Dedifferentiated amniotic fluid mesenchymal stem cell (primary cell): ENCODE measurements around the gene FAM111B.
A peak's percentile ranks its signal among the peaks of the same experiment; 100 is the strongest.

Experiments
- DNase-seq: peaks from one replicate; pipeline ENCODE4 v3.0.0-alpha.2; 2016; ENCODE audit errors: extremely low spot score

FAM111B gene

DNA sequence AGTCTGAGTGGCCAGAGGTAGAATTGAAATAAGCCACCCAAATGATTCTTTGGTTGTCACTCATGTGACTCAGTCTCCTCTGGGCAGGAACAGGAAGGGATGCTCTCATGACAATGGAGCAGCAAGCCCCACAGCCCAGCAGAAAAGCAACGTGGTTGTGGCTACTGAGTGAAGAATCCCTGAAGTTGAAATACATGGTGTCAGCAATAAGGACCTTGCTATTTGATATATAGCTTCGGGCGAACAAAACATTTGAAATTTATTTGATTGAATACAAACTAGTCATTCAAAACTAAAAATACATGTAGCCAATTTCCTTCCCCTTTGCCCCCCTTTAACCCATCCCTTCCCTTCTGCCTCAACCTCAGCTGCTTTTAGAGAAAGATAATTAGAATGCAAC is 50.4 kb downstream of the FAM111B start:
- DNase-seq = no peak

DNA sequence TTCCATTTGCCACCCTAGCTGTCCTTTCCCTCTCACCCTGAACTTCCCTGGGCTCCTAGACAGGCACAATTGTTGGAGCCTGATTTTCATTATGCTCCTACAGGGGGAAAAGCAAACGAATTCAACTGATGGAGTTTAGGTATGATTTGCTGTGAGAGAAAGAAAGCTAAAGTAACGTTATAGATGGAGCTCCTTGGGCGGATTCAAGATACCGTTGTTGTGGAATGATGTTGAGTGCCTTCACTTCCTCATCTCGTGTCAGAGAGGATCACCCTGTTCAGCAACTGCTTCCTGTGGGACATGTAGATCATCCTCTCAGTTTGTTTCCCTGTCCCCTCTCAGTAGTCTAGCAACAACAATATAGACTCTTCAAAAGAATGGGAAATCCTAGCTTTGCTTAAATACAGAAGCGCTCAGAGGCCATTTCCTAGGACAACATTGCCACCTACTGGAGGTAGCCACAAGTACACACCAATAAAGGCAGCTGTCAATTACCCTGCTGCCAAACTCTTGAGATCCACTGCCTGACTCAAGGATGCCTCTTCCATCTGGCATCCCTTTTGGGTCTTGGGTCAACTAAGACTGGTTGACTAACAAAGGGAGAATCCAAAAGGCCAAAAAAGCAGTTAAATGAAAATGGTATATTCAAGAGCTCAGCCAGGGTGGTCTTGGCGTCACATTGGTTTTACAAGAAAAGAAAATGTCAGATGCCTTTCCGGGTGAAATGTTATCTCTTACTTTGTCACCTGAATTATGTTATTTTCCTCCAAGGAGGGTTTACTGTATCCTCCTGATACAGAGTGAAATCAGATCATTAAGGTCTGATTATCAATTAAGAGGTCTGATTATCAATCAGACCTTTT is 51.4 kb downstream of the FAM111B start:
- peak; percentile 82 for DNase-seq

- peak; percentile 7 for DNase-seq
These were observed 57.0 kb downstream of the FAM111B start for GRCh38 chr11:59164028-59164427.

GRCh38 chr11:59171508-59172322 is 64.7 kb downstream of the FAM111B start, which contains the start of gene DTX4:
Gene DTX4, plus strand, starts transcription at chr11:59172132. Its CDS starts 464 bp downstream, at chr11:59172596.
- peak; percentile 88 for DNase-seq

- DNase-seq = no peak
These were observed 65.5 kb downstream of the FAM111B start for GRCh38 chr11:59172345-59173079.

GRCh38 chr11:59173080-59173963 is 66.3 kb downstream of the FAM111B start:
- no peak for DNase-seq

DNA sequence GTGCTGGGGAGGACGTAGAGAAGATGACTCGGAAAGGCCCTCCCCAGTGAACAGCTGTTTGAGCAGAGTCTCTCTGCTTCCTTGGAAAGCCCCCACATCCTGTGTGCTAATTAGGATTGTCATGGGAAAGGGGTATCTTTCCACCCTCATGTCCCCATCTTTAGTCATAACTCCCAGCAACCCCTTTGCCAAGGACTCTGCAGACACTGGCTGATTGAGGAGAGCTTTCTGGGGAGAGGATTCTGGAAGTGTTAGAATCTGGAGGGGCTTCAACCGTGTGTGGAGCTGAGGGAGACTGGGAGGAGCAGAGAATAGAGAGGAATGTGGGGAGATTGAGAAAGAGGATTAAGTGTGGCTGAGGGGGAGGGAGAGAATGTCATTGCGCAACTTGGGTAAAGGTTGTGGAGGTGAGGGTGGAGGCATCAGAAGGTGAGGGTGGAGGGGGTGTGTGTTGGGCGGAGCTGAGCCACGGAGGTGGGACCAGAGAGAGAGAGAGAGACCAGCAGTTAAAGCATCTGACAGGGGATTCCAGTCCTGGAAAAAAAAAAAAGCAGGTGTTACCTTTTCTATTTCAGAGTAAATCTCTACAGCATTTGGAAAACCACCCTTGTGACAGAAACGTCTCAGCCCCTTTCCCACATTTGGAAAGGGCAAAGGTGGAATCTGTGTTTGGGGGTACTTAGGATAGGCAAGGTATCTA is 67.1 kb downstream of the FAM111B start:
- no peak for DNase-seq

- DNase-seq = peak; percentile 32
These were observed 67.6 kb downstream of the FAM111B start for GRCh38 chr11:59174664-59175033.

DNA sequence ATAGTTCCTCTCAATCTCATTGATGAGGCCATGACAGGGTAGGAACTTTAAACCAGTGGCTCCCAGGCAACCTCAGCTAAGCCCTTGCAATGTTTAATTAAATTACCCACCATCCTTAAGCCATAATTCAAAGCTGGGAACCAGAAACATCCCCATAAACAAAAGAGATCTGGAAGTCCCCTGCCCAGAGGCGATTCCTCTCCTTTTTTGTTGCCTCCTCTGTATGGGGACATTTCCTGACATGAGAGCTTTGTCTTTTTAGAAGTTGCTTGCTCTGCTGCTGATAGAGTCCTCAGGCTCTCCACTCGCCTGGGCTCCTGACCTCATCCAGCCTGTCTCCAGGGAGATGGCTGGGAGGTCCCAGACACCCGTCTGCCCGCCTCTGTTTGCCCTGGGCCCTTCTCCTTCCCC is 68.1 kb downstream of the FAM111B start:
- no peak for DNase-seq

- no peak for DNase-seq
These were observed 69.3 kb downstream of the FAM111B start for GRCh38 chr11:59176330-59176729.
